HEK293 (cell line): ENCODE measurements around the gene GRHL3.
A peak's percentile ranks its signal among the peaks of the same experiment; 100 is the strongest.

Experiments
- CTCF ChIA-PET: fragments of 350-600 bp; formaldehyde crosslinking; extraction: SDS; loops from one replicate; lab custom pipeline; 2021; ENCODE audit warnings: antibody characterized with exemption; lab: Yijun Ruan, JAX
- POLR2A ChIA-PET: fragments of 300-600 bp; formaldehyde crosslinking; extraction: SDS; loops from one replicate; lab custom pipeline; 2020; ENCODE audit warnings: antibody characterized with exemption, inconsistent platforms; lab: Yijun Ruan, JAX
- H3K27ac ChIP-seq: fragments of 200-500 bp; sonication (Bioruptor generic); 2 replicates; pipeline ENCODE4 v1.5.1; 2014; ENCODE audit warnings: low read depth, low read length, control low read depth, inconsistent platforms; ENCODE audit errors: extremely low read depth
- H3K36me3 ChIP-seq, 2 experiments: fragments of 200-500 bp in 1 of 2; sonication (Bioruptor generic) in 1 of 2; 1 replicate in 1 of 2; 2 replicates in 1 of 2; pipeline ENCODE4 v1.5.1; 2014 to 2017; ENCODE audit warnings: inconsistent platforms in 2 of 2, low read length in 2 of 2; ENCODE audit not compliant: control insufficient read depth in 2 of 2, insufficient read depth in 1 of 2
- H3K4me1 ChIP-seq: fragments of 200-500 bp; sonication (Bioruptor generic); 2 replicates; pipeline ENCODE4 v1.5.1; 2014; ENCODE audit warnings: mild to moderate bottlenecking, low read length, inconsistent platforms; ENCODE audit not compliant: control insufficient read depth, insufficient read depth
- H3K4me3 ChIP-seq: 2 replicates; pipeline ENCODE4 v1.5.1; 2011; ENCODE audit warnings: low read depth, mild to moderate bottlenecking, control low read depth, low read length, moderate library complexity
- H3K9me3 ChIP-seq: fragments of 200-500 bp; sonication (Bioruptor generic); 2 replicates; pipeline ENCODE4 v1.5.1; 2014; ENCODE audit warnings: low read depth, low read length, inconsistent platforms; ENCODE audit not compliant: control insufficient read depth, insufficient read depth
- GLIS2 ChIP-seq: fragments of 450-650 bp; formaldehyde crosslinking; IDR thresholded peaks from 2 replicates; pipeline ENCODE4 v1.5.1; 2016; ENCODE audit warnings: missing biosample characterization, missing genetic modification characterization
- SCRT2 ChIP-seq: fragments of 450-650 bp; formaldehyde crosslinking; IDR thresholded peaks from 2 replicates; pipeline ENCODE4 v1.5.1; 2016; ENCODE audit warnings: missing biosample characterization, missing genetic modification characterization
- SP7 ChIP-seq: fragments of 450-650 bp; formaldehyde crosslinking; IDR thresholded peaks from 2 replicates; pipeline ENCODE4 v1.5.1; 2016; ENCODE audit warnings: missing biosample characterization, missing genetic modification characterization
- YY1 ChIP-seq: fragments of 450-650 bp; formaldehyde crosslinking; IDR thresholded peaks from 2 replicates; pipeline ENCODE4 v1.5.1; 2018; ENCODE audit warnings: missing biosample characterization, missing genetic modification characterization
- ZBTB10 ChIP-seq: fragments of 450-650 bp; formaldehyde crosslinking; IDR thresholded peaks from 2 replicates; pipeline ENCODE4 v1.5.1; 2016; ENCODE audit warnings: missing biosample characterization, missing genetic modification characterization
- ZIC2 ChIP-seq: fragments of 450-650 bp; formaldehyde crosslinking; IDR thresholded peaks from 2 replicates; pipeline ENCODE4 v1.5.1; 2016; ENCODE audit warnings: missing biosample characterization, missing genetic modification characterization
- ZNF138 ChIP-seq: fragments of 450-650 bp; formaldehyde crosslinking; IDR thresholded peaks from 2 replicates; pipeline ENCODE4 v1.5.1; 2016; ENCODE audit warnings: missing biosample characterization, missing genetic modification characterization, borderline replicate concordance
- ZNF140 ChIP-seq: fragments of 450-650 bp; formaldehyde crosslinking; IDR thresholded peaks from 2 replicates; pipeline ENCODE4 v1.5.1; 2016; ENCODE audit warnings: missing biosample characterization, missing genetic modification characterization
- ZNF155 ChIP-seq: fragments of 450-650 bp; formaldehyde crosslinking; IDR thresholded peaks from 2 replicates; pipeline ENCODE4 v1.5.1; 2016; ENCODE audit warnings: missing biosample characterization, missing genetic modification characterization
- ZNF214 ChIP-seq: fragments of 450-650 bp; formaldehyde crosslinking; IDR thresholded peaks from 2 replicates; pipeline ENCODE4 v1.5.1; 2017; ENCODE audit warnings: missing biosample characterization, mild to moderate bottlenecking, missing genetic modification characterization, borderline replicate concordance
- ZNF223 ChIP-seq: fragments of 450-650 bp; formaldehyde crosslinking; IDR thresholded peaks from 2 replicates; pipeline ENCODE4 v1.5.1; 2016; ENCODE audit warnings: missing biosample characterization, missing genetic modification characterization
- ZNF239 ChIP-seq: fragments of 450-650 bp; formaldehyde crosslinking; IDR thresholded peaks from 2 replicates; pipeline ENCODE4 v1.5.1; 2016; ENCODE audit warnings: missing biosample characterization, missing genetic modification characterization
- ZNF341 ChIP-seq: fragments of 450-650 bp; formaldehyde crosslinking; IDR thresholded peaks from 2 replicates; pipeline ENCODE4; 2016; ENCODE audit warnings: low read depth, missing biosample characterization, missing genetic modification characterization
- ZNF394 ChIP-seq: fragments of 450-650 bp; formaldehyde crosslinking; IDR thresholded peaks from 2 replicates; pipeline ENCODE4 v1.5.1; 2016; ENCODE audit warnings: missing biosample characterization, missing genetic modification characterization, mild to moderate bottlenecking, moderate library complexity, borderline replicate concordance
- ZNF433 ChIP-seq: fragments of 450-650 bp; formaldehyde crosslinking; IDR thresholded peaks from 2 replicates; pipeline ENCODE4 v1.5.1; 2016; ENCODE audit warnings: missing biosample characterization, missing genetic modification characterization, low read depth
- ZNF501 ChIP-seq: fragments of 450-650 bp; formaldehyde crosslinking; IDR thresholded peaks from 2 replicates; pipeline ENCODE4 v1.5.1; 2016; ENCODE audit warnings: missing biosample characterization, missing genetic modification characterization
- ZNF549 ChIP-seq: fragments of 450-650 bp; IDR thresholded peaks from 2 replicates; pipeline ENCODE4 v1.5.1; 2018; ENCODE audit warnings: missing biosample characterization, missing genetic modification characterization, mild to moderate bottlenecking, inconsistent platforms, moderate library complexity
- ZNF561 ChIP-seq: fragments of 450-650 bp; IDR thresholded peaks from 2 replicates; pipeline ENCODE4 v1.5.1; 2018; ENCODE audit warnings: missing biosample characterization, missing genetic modification characterization, borderline replicate concordance
- ZNF660 ChIP-seq: fragments of 450-650 bp; IDR thresholded peaks from 2 replicates; pipeline ENCODE4 v1.5.1; 2018; ENCODE audit warnings: missing biosample characterization, mild to moderate bottlenecking, missing genetic modification characterization
- ZNF707 ChIP-seq: fragments of 450-650 bp; formaldehyde crosslinking; IDR thresholded peaks from 2 replicates; pipeline ENCODE4 v1.5.1; 2016; ENCODE audit warnings: missing biosample characterization, missing genetic modification characterization
- ZNF747 ChIP-seq: fragments of 450-650 bp; formaldehyde crosslinking; IDR thresholded peaks from 2 replicates; pipeline ENCODE4 v1.5.1; 2016; ENCODE audit warnings: missing biosample characterization, missing genetic modification characterization
- ZSCAN5A ChIP-seq: fragments of 450-650 bp; formaldehyde crosslinking; IDR thresholded peaks from 2 replicates; pipeline ENCODE4 v1.5.1; 2016; ENCODE audit warnings: missing biosample characterization, missing genetic modification characterization
- ZXDB ChIP-seq: fragments of 450-650 bp; formaldehyde crosslinking; IDR thresholded peaks from 2 replicates; pipeline ENCODE4 v1.5.1; 2016; ENCODE audit warnings: missing biosample characterization, missing genetic modification characterization
- TF ChIP-seq, protein P1 (sequence below): fragments of 450-650 bp; formaldehyde crosslinking; IDR thresholded peaks from 2 replicates; pipeline ENCODE4 v1.5.0; 2017; ENCODE audit warnings: missing biosample characterization, missing genetic modification characterization, borderline replicate concordance

The GRHL3 gene

GRCh38 chr1:24382165-24382577, 63.0 kb downstream of the GRHL3 start:
- TF ChIP-seq ZIC2 (tag by site-specific recombination): no peak
- no peak for TF ChIP-seq ZNF341 (tag by site-specific recombination)
- TF ChIP-seq SP7 (tag by site-specific recombination): no peak
- TF ChIP-seq YY1 (tag by site-specific recombination): no peak
- TF ChIP-seq ZNF561 (tag by site-specific recombination): no peak
- TF ChIP-seq, all 188 proteins: peak for 0
- ChIA-PET CTCF (interaction anchor here (5.4 to 11.1 kb wide), 2 partner anchors 10 to 182 kb away, joined by 42 to 175 read pairs; no protein-coding TSS in a partner anchor), POLR2A (no interaction called here)
- Histone ChIP-seq H3K4me1 (no peaks in the 10 kb centered on the region), H3K36me3 (peaks cover 0 to 69% of the 10 kb centered on the region in 2 experiments; a peak in 1 of 3 replicates), H3K9me3 (no peaks in the 10 kb centered on the region), H3K27ac (no peak overlapping the region), H3K4me3 (no peak overlapping the region)

DNA sequence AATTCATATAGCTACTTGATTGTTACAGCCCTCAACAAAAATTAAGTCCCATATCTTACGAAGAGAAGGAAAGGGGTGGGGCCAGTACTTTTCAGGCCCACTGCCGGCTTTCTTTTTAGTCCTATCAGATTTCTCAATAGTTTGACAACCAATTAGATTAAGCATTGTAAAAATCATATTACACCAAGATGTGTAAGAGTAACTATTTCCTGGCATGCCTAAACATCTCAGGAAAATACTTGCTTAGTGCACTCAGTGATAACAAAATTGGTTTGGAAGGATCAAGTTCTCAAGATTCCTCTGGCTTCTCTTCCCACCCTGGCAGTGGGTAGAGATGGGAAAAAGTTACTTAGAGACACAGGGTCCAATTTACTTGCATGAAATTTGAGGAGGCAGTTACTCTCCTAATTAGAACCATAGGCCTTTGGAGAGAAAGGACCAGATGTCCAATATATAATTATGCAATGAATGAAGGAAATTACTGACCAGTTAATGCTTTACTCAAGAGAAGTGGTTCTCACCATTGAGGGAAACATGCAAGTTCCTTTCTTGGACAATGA, 64.3 kb downstream of the GRHL3 start:
- Histone ChIP-seq H3K4me3 (no peak overlapping the region), H3K9me3 (no peaks in the 10 kb centered on the region), H3K36me3 (peaks cover 0 to 72% of the 10 kb centered on the region in 2 experiments; a peak in 1 of 3 replicates), H3K4me1 (no peaks in the 10 kb centered on the region), H3K27ac (no peak overlapping the region)
- TF ChIP-seq SP7 (tag by site-specific recombination): peak; percentile 59
- TF ChIP-seq ZNF394: no peak
- POLR2A ChIA-PET: no interaction called here
- CTCF ChIA-PET: interaction anchor here (0.5 to 11.1 kb wide), 7 partner anchors 8 to 536 kb away, joined by 3 to 175 read pairs (median 5); partner anchors contain the start of gene NIPAL3

- no peaks in the 10 kb centered on the region for H3K4me1 ChIP-seq
- no peak for TF ChIP-seq ZBTB10
- TF ChIP-seq ZNF660: no peak
- no peak for TF ChIP-seq ZNF433 (tag by site-specific recombination)
- no peak for TF ChIP-seq ZNF223 (tag by site-specific recombination)
- TF ChIP-seq GLIS2 (tag by site-specific recombination): no peak
- TF ChIP-seq SCRT2 (tag by site-specific recombination): no peak
- no peak for TF ChIP-seq ZNF155 (tag by site-specific recombination)
- TF ChIP-seq ZNF707 (tag by site-specific recombination): no peak
- TF ChIP-seq ZNF549 (tag by site-specific recombination): no peak
- TF ChIP-seq ZXDB (tag by site-specific recombination): no peak
- no peak for TF ChIP-seq ZNF140 (tag by site-specific recombination)
- TF ChIP-seq ZSCAN5A (tag by site-specific recombination): no peak
- TF ChIP-seq, protein P1, sequence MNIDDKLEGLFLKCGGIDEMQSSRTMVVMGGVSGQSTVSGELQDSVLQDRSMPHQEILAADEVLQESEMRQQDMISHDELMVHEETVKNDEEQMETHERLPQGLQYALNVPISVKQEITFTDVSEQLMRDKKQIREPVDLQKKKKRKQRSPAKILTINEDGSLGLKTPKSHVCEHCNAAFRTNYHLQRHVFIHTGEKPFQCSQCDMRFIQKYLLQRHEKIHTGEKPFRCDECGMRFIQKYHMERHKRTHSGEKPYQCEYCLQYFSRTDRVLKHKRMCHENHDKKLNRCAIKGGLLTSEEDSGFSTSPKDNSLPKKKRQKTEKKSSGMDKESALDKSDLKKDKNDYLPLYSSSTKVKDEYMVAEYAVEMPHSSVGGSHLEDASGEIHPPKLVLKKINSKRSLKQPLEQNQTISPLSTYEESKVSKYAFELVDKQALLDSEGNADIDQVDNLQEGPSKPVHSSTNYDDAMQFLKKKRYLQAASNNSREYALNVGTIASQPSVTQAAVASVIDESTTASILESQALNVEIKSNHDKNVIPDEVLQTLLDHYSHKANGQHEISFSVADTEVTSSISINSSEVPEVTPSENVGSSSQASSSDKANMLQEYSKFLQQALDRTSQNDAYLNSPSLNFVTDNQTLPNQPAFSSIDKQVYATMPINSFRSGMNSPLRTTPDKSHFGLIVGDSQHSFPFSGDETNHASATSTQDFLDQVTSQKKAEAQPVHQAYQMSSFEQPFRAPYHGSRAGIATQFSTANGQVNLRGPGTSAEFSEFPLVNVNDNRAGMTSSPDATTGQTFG (tag by site-specific recombination): no peak
- TF ChIP-seq ZNF239: no peak
- TF ChIP-seq ZNF747 (tag by site-specific recombination): no peak
- no peak for TF ChIP-seq ZNF214 (tag by site-specific recombination)
- TF ChIP-seq ZNF501: no peak
- TF ChIP-seq ZNF138: no peak
Observed at GRCh38 chr1:24384251-24385090, 65.3 kb downstream of the GRHL3 start.

More at GRCh38 chr1:24384251-24385090, 65.3 kb downstream of the GRHL3 start:
- Histone ChIP-seq H3K36me3 (peaks cover 0 to 73% of the 10 kb centered on the region in 2 experiments; a peak in 1 of 3 replicates), H3K27ac (no peak overlapping the region), H3K9me3 (no peaks in the 10 kb centered on the region), H3K4me3 (no peak overlapping the region)
- POLR2A ChIA-PET: no interaction called here
- CTCF ChIA-PET: interaction anchor here (0.6 to 11.1 kb wide), 11 partner anchors 8 to 234 kb away, joined by 3 to 175 read pairs (median 4); no protein-coding TSS in a partner anchor
